CD4-positive, alpha-beta T cell treated with Interferon alpha-2 for 1 hour (primary cell): ENCODE measurements around the gene NFATC1.

Source experiments
- DNase-seq, 2 donors: peaks; one replicate each; pipeline ENCODE4 v3.0.0-alpha.2; 2020 to 2022

The NFATC1 gene

GRCh38 chr18:79393181-79393634 is 2.5 kb upstream of the NFATC1 start:
- peak; percentile 28 to 41 for DNase-seq

DNA sequence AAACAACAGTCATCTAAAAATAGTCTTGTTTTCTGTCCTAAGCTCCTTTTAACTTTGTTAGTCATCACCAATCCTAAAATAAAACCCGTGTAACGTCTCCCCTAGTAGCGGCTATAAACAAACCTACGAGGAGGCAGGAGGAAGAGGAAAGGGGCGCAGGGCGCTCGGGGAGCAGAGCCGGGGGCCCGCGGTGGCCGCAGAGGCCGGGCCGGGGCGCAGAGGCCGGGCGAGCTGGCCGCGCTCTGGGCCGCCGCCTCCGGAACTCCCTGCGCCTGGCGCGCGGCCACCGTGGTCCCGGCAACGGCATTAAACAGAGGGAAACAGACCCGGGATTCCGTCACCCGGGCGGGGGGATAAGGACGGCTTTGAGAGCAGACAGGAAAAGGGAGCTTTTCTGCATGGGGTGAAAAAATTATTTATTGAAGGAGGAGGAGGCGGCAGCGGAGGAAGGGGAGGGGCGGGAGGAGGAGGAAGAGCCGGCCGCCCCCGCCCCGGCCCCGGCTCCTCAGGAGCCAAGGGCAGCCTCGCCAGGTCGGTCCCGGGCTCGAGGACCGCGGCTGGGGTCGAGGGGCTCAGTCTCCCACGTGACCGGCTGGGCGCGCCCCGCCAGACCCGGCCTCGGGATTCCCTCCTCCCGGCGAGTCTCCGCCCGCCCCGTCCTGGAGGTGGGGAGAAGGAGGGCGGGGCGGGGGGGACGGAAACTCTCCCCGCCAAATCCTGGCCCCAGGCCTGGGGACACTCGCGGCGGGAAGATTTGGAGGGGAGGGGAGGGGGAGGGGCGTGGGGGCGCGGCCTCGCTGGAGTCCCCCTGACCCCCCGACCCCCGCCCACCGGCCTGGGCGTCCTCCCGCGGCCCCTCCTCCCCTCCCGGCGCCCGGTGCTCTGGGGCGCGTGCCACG is 1.8 kb upstream of the NFATC1 start:
- DNase-seq = peak; percentile 60 to 70

DNA sequence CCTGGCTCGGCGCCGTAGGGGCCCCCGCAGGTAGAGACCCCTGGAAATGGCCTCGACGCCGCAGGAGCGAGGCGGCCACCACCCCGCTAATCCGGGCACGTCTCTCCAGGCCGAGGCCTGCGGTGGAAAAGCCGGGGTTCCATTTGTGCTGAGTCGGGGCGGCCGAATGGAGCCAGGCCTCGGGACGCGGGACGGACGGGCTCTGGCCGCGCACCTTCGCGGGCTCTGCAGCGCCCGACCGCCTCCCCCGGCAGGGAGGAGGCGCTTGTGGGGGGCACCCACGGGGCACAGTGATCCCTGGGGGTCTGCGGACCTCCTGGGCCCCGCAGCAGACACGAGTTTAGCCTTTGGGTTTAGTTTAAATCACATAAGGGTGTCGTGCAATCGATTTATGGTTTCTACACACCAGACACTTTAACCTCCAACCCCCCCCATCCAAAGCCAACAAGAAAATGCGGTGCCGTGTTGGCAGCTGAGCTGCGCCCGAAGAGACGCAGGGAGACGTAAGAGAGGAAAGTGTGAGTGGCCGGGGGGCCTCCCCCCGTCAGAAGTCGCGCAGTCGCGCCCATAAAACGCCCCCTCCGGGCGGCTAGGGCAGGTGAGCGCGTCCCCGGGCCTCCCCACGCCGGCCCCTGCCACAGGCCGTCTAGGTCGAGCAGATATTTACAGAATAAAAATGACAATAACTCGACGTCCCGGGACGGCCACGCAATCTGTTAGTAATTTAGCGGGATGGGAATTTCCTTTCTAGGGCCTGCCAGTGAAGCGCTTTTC is 1.0 kb upstream of the NFATC1 start:
- DNase-seq = peak; percentile 45 to 56

DNA sequence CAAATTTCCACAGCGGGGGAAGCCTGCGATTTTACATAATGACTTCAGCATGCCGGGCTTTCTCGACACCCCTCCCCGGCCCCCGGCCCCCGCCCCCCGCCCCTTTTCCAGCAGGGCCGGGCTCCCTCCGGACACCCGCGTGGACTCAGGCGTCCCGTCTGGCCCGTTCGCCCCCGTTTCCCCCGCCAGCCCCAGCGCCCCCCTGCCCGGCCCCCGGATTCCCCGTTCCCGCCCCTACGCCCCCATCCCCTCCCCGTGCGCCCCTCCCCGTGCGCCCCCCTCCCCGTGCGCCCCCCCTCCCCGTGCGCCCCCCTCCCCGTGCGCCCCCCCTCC is 456 bp upstream of the NFATC1 start:
- DNase-seq = no peak

DNA sequence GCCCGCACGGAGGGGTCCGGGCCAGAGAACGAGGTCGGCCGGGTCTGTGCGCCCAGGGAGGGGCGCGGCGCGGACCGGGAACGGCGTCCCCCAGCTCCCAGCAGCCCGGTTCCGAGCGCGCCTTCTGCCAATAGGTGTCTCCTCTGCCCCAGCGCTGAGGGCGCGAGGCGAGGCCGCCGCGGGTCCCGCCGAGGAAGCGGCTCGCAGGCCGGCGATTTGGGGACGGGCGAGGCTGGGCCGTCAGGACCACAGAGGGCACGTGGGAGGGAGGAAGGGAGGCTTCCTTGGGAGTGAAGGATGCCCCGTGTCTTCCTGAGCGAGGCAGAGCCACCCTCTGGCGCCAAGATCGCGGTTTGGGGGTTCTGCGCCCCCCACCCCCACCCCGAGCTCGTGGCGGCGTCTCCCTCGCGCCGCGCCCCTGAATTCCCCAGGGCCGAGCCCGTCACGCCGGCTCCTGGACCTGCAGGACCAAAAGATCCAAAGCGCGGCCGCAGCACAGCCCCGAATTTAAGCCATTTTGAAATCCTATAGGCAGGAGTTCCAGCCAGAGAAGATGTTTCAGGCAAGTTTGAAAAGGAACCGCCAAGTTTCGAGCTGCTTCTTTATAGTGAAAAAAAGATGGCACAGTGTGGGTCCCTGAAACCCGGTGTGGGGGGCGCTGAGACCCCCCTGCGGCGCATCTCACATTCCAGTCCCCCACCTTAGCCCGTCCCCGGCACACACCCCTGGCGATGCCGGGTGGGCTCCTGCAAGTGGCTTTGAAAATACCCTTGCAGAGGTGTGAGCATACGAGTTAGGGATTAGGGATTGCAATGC is 909 bp downstream of the NFATC1 start:
- peak in 1 of 2 donors; percentile 52 for DNase-seq

- DNase-seq = no peak
Measured at GRCh38 chr18:79397247-79397829, 1.6 kb downstream of the NFATC1 start.

GRCh38 chr18:79397830-79398761 is 2.4 kb downstream of the NFATC1 start:
- DNase-seq = no peak

DNA sequence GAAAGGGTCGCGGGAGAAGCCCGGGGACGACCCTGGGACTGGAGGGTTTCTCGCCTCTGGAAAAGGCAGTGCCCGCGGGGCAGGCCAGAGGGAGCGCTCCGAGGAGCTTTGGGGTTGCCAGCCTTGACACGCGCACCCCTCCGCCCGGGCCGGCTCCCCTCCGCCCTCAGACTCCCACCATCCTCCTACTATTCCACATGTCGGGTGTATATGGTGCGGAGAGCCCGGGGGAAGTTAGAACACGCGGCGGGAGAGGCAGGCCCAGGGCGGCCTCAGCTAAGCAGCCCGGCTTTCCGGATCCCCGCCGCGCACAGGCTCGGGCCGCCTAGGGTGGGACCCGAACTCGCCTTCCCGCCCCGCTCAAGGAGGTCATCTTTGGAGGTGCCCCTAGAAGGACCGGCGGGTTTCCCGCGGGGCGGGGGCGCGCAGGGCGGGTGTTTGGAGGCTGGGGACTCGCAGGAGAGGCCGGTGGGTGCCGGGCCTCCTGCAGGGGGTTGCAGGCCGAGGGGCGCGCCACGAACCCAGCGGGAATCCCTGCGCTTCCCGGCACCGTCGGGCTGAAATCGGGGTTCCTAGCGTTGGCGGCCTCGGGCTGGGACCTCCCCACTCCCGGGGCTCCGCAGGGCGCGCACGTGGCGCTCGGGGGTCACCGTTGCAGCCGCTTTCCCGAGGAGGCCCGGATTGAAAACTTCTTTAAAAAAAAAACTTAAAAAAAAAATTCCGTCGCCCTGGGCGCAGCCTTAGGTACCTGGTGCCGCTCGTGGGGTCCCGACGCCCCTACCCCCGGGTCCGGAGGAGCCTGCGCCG is 3.7 kb downstream of the NFATC1 start:
- peak in 1 of 2 donors; percentile 40 for DNase-seq

DNA sequence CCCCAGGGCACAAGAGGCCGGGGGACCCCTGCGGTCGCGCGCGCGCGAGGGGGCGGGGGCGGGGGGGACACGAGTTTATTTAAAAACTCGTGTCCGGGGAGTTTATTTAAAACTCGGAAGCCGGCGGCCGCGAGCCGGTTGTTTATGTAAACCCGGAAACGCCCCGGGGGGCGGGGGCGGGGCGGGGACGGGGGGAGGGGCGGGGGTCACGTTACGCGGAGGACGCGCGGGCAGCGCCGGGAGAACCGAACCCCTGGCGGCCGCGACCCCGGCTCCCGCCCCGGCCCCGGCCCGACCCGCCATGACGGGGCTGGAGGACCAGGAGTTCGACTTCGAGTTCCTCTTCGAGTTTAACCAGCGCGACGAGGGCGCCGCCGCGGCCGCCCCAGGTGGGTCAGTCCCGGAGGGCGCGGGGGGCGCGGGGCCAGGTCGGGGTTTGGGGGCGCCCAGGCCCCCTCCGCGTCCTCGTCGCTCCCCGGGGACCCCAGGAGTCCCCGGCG is 4.4 kb downstream of the NFATC1 start:
- peak; percentile 67 to 80 for DNase-seq

DNA sequence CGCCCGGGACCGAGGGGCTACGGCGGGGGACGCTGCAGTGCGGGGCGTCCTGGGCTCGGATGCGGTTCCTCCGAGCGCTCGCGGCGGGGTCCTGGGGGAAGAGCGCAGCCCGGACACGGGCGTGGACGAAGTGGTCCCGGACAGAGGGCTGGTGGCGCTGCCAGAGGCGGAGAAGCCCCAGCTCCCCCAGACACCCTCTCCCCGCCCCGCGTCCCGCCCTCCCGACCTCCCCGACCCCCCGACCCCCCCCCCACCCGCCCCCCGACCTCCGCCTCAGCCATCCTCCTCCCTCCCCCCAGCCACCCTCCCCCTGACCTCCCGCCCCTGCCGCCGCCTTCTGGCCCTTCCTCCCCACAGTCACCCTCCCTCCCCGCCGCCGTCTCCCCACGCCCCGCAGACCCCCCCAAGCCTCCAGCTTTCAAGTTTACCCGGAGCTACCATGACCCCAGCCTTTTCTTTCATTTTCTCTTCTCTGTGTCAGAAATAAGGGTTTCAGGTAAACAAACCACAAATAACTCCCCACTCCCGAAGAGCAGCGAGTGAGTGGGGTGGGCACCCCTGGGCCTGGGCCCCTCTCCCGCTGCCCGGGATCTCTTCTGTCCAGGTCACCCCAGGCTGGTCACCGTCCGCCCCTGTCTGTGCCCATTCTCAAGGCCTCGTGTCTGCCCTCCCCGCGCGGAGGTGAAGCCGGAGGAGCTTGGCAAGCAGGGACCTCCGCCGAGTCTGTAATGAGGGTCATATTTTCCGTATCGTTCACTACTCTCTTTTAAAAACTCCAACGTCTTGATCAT is 5.1 kb downstream of the NFATC1 start:
- DNase-seq = peak; percentile 69 to 82

- DNase-seq = peak in 1 of 2 donors; percentile 40
Measured at GRCh38 chr18:79401494-79402208, 5.9 kb downstream of the NFATC1 start.

DNA sequence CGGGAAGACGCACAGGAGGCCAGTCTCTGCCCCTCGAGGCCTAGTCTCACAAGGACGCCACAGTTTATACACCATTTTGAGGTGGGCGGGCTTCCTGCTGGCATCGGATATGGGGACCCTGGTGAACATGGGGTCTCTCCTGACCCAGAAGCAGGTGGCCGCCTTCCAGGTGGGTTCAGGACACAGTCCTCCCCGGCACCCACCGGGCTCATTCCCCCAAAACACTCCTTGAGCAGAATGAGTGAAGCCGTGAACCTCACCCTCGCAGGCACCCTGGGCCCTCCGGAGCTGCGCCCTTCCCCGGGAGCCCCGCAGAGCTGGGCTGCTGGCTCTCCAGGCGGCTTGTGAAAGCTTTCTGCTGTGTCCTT is 6.5 kb downstream of the NFATC1 start:
- DNase-seq = no peak

DNA sequence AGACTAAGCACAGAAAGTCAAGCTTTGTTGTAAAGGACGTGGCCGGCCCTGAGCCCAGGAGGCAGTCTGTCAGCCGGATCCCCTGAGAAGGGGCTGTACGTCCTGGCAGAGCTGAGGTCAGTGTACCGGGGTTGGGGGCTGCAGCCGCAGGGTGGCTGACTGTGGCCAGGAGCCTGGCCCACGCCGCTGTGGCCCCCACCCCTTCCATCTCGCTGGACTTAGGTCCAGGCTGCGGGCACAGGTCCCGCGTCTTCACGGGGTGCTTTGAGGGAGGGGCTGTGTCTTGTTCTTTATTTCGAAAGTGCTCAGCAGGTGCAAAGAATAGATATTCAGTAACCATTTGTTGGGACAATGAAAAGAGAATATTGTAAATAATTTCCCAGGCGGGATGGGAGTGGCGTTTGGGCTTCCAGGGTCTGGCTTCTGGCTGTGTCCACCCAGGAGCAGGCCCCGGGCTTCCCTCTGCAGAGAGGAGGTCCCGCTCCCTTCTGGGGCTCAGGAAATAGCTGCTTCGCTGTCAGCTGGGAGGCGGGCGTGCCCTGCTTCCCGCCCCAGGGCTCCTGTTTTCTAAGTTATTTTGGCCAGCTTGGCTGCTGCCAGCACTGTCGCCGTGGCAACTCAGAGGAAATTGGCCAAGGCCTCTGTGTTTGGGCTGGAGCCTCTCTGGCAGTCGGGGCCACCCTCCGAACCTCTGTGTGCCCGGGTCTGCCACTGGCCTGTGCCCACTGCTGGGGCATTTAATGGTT is 7.4 kb downstream of the NFATC1 start:
- peak; percentile 41 to 47 for DNase-seq

- DNase-seq = no peak
Measured at GRCh38 chr18:79403723-79404566, 8.2 kb downstream of the NFATC1 start.

DNA sequence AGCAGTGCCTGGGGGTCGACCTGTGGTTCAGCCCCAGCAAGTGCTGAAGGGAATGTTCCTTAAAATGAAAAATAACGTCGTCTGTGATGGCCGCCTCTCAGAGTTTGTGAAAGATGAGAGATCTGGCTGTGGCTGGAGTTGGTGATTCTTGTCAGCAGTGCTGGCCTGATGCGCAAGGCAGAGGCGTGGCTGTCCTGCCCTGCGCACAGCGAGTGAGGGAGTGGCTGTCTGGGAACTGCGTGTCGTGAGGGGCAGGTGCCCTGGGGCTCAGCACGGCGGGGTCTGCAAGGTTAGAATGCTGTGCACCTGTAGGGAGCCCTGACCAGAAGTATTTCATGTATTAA is 8.8 kb downstream of the NFATC1 start:
- DNase-seq = peak; percentile 41 to 69

DNA sequence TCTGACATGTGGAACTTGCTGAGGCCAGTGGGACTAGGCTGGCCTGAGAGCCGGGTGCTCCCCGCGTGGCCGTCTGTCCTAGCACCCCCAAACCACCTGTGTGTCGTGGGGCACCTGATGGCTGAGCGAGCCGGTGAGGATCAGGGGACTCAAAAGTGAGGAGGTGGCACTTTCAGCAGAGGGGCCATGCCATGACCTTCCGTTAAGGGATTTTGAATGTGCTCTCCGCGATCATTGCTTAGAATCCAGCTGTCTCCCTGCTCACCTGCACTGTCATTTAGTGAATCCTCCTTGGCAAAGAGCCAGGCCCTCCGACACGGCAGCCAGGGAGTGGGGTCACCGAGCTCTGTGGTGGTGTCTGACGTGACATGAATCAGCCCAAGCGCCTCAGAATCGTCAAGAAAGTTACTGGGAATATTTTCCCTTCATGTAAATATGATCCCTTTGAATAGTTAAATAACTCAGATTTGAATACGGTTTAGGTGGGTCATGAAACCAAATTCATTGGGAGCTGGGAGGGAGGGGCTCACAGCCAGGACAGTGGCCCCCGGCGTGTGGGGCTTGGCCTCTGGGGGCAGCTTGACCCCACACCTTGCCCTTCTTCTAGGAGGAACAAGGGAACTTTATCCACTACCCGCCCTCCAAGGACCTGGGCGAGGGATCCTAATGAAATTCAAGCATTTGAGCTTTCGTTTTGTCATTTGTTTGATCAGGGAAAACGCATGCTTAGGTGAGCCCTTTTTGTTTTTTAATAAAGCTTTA is 9.5 kb downstream of the NFATC1 start:
- peak in 1 of 2 donors; percentile 50 for DNase-seq
